Ishikawa (cell line): ENCODE data around the gene RAET1G.

Experiments used
- CEBPB ChIP-seq: IDR thresholded peaks from 2 replicates; pipeline ENCODE4 v1.6.1; 2012
- CREB1 ChIP-seq: IDR thresholded peaks from 2 replicates; pipeline ENCODE4 v1.6.1; 2012; ENCODE audit warnings: low read depth
- EGR1 ChIP-seq: IDR thresholded peaks from 2 replicates; pipeline ENCODE4 v1.6.1; 2012
- EP300 ChIP-seq: IDR thresholded peaks from 2 replicates; pipeline ENCODE4 v1.6.1; 2012; ENCODE audit warnings: borderline replicate concordance
- FOXM1 ChIP-seq: IDR thresholded peaks from 2 replicates; pipeline ENCODE4 v1.6.1; 2012; ENCODE audit warnings: low read depth, borderline replicate concordance
- MAX ChIP-seq: IDR thresholded peaks from 2 replicates; pipeline ENCODE4 v1.6.1; 2012
- NFIC ChIP-seq: IDR thresholded peaks from 2 replicates; pipeline ENCODE4 v1.6.1; 2012
- RAD21 ChIP-seq: IDR thresholded peaks from 2 replicates; pipeline ENCODE4 v1.6.1; 2012; ENCODE audit warnings: low read depth
- REST ChIP-seq: IDR thresholded peaks from 2 replicates; pipeline ENCODE4 v1.6.1; 2012; ENCODE audit warnings: low read depth, mild to moderate bottlenecking
- TAF1 ChIP-seq: IDR thresholded peaks from 2 replicates; pipeline ENCODE4 v1.6.1; 2012; ENCODE audit warnings: low read depth, mild to moderate bottlenecking
- TCF12 ChIP-seq: IDR thresholded peaks from 2 replicates; pipeline ENCODE4 v1.6.1; 2012; ENCODE audit warnings: low read depth
- TEAD4 ChIP-seq: IDR thresholded peaks from 2 replicates; pipeline ENCODE4 v1.6.1; 2012
- YY1 ChIP-seq: IDR thresholded peaks from 2 replicates; pipeline ENCODE4 v1.6.1; 2012; ENCODE audit warnings: low read depth
- ZBTB7A ChIP-seq: IDR thresholded peaks from 2 replicates; pipeline ENCODE4 v1.6.1; 2012; ENCODE audit warnings: low read depth
- TF ChIP-seq, protein P1 (sequence below): IDR thresholded peaks from 2 replicates; pipeline ENCODE4 v1.6.1; 2012

RAET1G gene

DNA sequence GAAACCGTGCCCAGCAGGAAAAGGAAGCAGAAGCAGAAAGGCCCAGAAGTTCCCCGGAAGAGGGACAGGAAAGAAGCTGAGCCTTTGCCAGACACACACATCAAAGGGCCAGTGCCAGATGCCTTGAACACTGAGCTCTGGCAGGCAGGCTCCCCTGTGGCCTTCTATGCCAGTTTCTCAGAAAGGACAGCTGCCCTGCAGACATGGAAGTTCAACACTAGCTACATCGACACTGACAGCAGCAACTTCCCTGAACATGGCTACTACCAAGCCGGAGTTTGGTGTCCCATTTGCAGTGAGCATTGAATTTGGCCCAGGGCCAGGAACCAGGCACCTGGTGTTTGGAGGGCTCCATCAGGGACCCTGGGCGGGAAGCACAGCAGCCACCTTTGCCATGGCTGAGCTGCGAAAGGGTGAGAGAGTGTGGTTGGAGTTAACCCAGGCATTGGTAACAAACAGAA lies 17.0 kb downstream of the RAET1G start:
- TF ChIP-seq FOXM1 (no peak), CEBPB (no peak), NFIC (no peak), TEAD4 (no peak), REST (no peak), TAF1 (no peak), CREB1 (no peak), YY1 (no peak)
- TF ChIP-seq, protein P1, sequence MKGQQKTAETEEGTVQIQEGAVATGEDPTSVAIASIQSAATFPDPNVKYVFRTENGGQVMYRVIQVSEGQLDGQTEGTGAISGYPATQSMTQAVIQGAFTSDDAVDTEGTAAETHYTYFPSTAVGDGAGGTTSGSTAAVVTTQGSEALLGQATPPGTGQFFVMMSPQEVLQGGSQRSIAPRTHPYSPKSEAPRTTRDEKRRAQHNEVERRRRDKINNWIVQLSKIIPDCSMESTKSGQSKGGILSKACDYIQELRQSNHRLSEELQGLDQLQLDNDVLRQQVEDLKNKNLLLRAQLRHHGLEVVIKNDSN, result no peak

GRCh38 chr6:149905371-149905910 lies 17.5 kb downstream of the RAET1G start:
- TF ChIP-seq TAF1 (no peak), MAX (no peak), FOXM1 (no peak), TCF12 (no peak), NFIC (no peak), REST (no peak), CREB1 (no peak), ZBTB7A (no peak), TEAD4 (no peak), CEBPB (no peak), EP300 (no peak), EGR1 (no peak), YY1 (no peak), RAD21 (no peak)
- TF ChIP-seq, protein P1, result no peak

- TF ChIP-seq RAD21 (no peak), REST (no peak), CREB1 (no peak), ZBTB7A (no peak), EGR1 (no peak), TAF1 (no peak), CEBPB (no peak), FOXM1 (no peak), YY1 (no peak), TEAD4 (no peak), EP300 (no peak), MAX (no peak), TCF12 (no peak), NFIC (no peak)
- TF ChIP-seq, protein P1, result no peak
These were observed 18.1 kb downstream of the RAET1G start for GRCh38 chr6:149904661-149905370.
